ENCODE measurements around the gene METTL15.

METTL15 gene

DNA sequence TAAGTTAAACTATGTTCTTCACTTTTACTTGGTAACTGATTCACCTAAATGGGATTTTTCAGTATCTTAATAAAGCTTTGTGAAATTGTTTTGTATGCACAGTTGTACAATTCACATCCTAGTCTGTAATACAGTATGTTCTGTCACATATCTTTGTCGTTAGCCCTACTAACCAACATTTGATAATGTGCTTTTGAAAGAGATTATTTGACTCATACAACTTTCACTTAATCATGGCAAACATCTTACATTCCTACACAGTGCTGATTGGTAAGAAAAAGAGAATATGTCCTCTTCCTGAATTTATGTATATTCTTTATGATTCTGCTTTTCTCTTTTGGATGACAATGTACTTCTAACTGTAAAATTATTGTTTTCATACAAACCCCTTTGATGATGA, 234.5 kb downstream of the METTL15 start:
- no peak for DNase-seq
- peaks cover 40% of the 10 kb centered on the region for H3K9me3 Mint-ChIP-seq
- H3K27me3 Mint-ChIP-seq (ENCODE audit: low read depth, poor library complexity): no peaks in the 10 kb centered on the region
- peaks cover 34% of the 10 kb centered on the region for H3K36me3 Mint-ChIP-seq (ENCODE audit: low read depth)
- peaks cover 13% of the 10 kb centered on the region for H3K4me1 Mint-ChIP-seq
- no peak overlapping the region for H3K27ac Mint-ChIP-seq
- TF ChIP-seq, protein P1, sequence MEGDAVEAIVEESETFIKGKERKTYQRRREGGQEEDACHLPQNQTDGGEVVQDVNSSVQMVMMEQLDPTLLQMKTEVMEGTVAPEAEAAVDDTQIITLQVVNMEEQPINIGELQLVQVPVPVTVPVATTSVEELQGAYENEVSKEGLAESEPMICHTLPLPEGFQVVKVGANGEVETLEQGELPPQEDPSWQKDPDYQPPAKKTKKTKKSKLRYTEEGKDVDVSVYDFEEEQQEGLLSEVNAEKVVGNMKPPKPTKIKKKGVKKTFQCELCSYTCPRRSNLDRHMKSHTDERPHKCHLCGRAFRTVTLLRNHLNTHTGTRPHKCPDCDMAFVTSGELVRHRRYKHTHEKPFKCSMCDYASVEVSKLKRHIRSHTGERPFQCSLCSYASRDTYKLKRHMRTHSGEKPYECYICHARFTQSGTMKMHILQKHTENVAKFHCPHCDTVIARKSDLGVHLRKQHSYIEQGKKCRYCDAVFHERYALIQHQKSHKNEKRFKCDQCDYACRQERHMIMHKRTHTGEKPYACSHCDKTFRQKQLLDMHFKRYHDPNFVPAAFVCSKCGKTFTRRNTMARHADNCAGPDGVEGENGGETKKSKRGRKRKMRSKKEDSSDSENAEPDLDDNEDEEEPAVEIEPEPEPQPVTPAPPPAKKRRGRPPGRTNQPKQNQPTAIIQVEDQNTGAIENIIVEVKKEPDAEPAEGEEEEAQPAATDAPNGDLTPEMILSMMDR (IDR thresholded peaks at IDR 0.05): no peak
- no peak overlapping the region for H3K4me3 Mint-ChIP-seq

DNA sequence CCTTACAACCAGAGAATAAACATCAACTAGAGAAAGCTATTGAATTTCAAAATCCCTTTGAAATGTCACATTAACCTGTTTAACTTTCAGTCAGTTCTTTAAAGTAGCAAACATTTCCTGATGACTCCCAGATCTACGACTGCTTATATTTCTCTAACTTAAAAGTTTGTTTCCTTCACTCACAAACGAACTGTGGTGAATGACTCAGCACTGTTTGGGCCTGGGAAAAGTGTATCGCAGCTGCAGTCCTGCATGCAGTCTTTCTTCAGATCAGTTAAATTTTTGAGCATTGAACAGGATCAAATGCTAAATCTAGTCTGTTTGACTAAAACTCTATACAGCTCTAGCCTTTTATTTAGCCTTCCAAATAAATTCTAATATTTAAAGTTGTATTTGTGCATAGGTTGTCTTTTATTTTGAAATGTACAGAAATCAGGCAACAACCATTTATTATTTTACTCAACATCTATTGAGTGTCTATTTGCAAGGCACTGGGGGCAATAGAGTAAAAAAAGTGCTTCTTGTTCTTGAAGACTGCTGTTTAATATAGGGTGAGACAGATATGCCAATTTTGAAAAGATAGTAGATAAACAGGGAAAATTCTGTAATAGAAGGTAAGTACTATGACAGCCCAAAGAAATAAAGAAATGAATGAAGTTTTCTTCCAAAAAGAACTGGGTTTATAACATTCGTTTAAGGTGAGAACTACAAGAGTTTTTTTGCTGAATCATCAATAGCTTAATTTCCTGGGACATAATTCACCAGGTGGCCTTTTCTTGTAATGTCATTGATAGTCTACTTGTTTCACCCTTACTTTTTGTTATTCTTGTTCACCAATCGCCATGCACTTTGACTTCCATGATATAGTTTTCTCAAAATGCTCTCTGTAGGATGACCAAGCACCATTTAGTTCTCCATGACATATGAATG, 235.4 kb downstream of the METTL15 start:
- Mint-ChIP-seq H3K4me1 (peaks cover 13% of the 10 kb centered on the region), H3K27ac (peak overlapping the region; percentile 23), H3K27me3 (ENCODE audit: low read depth, poor library complexity) (no peaks in the 10 kb centered on the region), H3K36me3 (ENCODE audit: low read depth) (peaks cover 25% of the 10 kb centered on the region), H3K9me3 (peaks cover 31% of the 10 kb centered on the region), H3K4me3 (no peak overlapping the region)
- no peak for DNase-seq
- TF ChIP-seq, protein P1 (IDR thresholded peaks at IDR 0.05): no peak

DNA sequence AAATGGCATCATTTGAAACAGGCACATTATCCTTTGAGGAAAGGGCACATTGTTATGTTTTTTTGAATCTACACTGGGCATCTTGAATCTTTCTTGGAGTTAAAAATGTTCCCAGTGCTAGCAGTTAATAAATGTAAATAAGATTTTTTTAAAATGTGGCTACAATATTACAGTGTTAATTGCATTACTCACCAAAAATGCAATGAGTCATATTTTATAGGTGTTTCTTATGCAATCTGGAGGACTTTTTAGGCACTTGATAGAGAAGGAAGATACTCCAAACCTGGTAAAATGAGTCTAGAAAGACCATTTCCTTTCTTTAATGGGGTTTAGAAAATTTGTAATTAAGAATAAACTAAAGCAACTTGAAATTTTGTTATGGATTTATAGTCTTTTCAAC, 238.0 kb downstream of the METTL15 start:
- peaks cover 1% of the 10 kb centered on the region for H3K36me3 Mint-ChIP-seq (ENCODE audit: low read depth)
- H3K4me3 Mint-ChIP-seq: no peak overlapping the region
- no peak for DNase-seq
- H3K4me1 Mint-ChIP-seq: peaks cover 13% of the 10 kb centered on the region
- H3K27me3 Mint-ChIP-seq (ENCODE audit: low read depth, poor library complexity): no peaks in the 10 kb centered on the region
- peaks cover 5% of the 10 kb centered on the region for H3K9me3 Mint-ChIP-seq
- no peak overlapping the region for H3K27ac Mint-ChIP-seq
- TF ChIP-seq, protein P1 (IDR thresholded peaks at IDR 0.05): no peak

DNA sequence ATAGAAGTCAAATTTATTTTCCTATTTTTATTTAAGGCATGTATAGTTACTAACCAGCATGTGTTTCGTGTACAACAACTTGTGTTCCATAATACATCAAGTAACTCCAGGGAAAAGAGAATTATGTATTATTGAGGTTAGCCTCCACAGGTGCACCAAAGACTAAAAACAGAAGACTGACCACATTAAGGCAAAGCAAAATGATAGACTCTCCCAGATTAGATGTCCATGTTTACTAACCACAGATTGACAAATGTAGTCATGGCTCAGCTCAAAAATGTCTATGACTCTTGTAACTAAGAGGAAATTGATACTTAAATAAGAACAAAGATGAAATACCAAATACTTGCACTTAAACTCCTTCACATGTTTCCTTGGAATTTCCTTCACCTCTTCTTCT, 238.5 kb downstream of the METTL15 start:
- H3K36me3 Mint-ChIP-seq (ENCODE audit: low read depth): no peaks in the 10 kb centered on the region
- peaks cover 2% of the 10 kb centered on the region for H3K9me3 Mint-ChIP-seq
- peaks cover 13% of the 10 kb centered on the region for H3K4me1 Mint-ChIP-seq
- no peaks in the 10 kb centered on the region for H3K27me3 Mint-ChIP-seq (ENCODE audit: low read depth, poor library complexity)
- TF ChIP-seq, protein P1 (IDR thresholded peaks at IDR 0.05): no peak
- H3K4me3 Mint-ChIP-seq: no peak overlapping the region
- H3K27ac Mint-ChIP-seq: no peak overlapping the region
- DNase-seq: no peak

DNA sequence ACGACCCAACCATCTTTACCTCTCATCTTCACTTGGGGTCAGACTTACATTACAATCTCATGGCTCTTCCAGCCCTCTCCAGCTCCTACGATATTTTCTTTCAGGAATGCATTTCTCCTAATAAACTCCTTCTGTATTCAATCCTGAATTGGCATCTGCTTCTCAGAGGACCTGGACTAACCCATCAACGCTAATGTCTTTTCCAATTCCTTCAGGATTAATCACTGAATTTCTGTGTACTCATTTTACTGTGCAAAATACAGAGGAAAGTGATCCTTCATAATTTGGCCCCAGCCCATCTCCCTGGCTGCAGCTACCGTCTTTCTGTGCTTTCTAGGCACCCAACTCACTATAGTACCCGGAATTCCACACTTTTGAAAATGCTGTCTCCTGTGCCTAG, 239.2 kb downstream of the METTL15 start:
- DNase-seq: no peak
- H3K4me1 Mint-ChIP-seq: peaks cover 13% of the 10 kb centered on the region
- H3K36me3 Mint-ChIP-seq (ENCODE audit: low read depth): no peaks in the 10 kb centered on the region
- no peaks in the 10 kb centered on the region for H3K9me3 Mint-ChIP-seq
- H3K27me3 Mint-ChIP-seq (ENCODE audit: low read depth, poor library complexity): no peaks in the 10 kb centered on the region
- H3K27ac Mint-ChIP-seq: no peak overlapping the region
- no peak overlapping the region for H3K4me3 Mint-ChIP-seq
- TF ChIP-seq, protein P1 (IDR thresholded peaks at IDR 0.05): no peak

DNA sequence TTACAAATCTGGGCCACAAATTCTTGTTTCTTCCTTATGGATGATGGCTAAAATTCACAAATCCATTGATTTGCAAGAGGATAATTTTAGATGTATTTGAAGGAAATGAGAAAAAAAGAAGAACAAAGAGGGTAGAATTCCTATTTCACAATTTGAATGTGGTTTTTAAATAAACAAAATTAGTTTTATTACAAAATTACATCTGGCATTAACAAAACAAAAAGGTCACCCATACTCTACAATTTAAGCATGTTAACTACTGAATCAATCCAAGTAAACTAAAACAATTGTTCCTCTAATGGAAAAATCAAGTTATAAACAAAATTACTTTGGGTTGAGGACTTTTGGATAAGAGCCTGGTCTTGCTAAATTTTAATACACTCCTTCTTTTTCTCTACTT, 242.0 kb downstream of the METTL15 start:
- Mint-ChIP-seq H3K27me3 (ENCODE audit: low read depth, poor library complexity) (no peaks in the 10 kb centered on the region), H3K9me3 (no peaks in the 10 kb centered on the region), H3K4me1 (no peaks in the 10 kb centered on the region), H3K36me3 (ENCODE audit: low read depth) (peaks cover 6% of the 10 kb centered on the region), H3K27ac (no peak overlapping the region), H3K4me3 (no peak overlapping the region)
- TF ChIP-seq, protein P1 (IDR thresholded peaks at IDR 0.05): no peak
- no peak for DNase-seq

Data from nephron progenitor cell (in vitro differentiated cells).